AG10803 (cell line): Measurements from ENCODE around the gene ESYT3.
"Not testable (repeated sequence)": the region's sequence is repeated elsewhere in the genome, so short reads cannot be mapped to it uniquely, and the experiment has no call there.

Source experiments
- DNase-seq: peaks from one replicate; pipeline ENCODE4 v3.0.0; 2010; ENCODE audit warnings: low read depth
- H3K4me3 ChIP-seq: 2 replicates; pipeline ENCODE4 v1.5.1; 2011; ENCODE audit warnings: mild to moderate bottlenecking, low read length, control low read depth
- TF ChIP-seq, protein P1 (sequence below): conservative IDR thresholded peaks from 2 replicates; pipeline ENCODE4 v1.5.1; 2011; ENCODE audit warnings: mild to moderate bottlenecking, low read length, control low read depth, inconsistent platforms

ESYT3 gene

DNA sequence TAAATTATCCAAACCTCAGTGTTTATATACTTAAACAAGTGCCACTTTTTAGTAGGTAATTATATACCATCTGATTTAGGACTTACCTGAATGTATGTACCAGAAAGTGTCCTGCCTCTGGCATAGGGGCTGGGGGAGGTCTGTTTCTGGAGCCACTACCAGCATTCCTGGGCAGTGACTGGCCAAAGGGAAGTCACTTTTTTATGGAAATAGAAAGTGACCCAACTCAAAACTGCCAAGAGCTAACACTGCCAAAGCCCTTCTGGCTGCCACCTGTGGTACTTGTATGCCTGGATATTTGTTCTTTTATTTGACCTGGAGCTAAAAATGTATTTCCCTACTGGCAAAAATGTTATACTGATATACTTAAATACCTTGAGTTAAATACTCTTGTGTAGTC is 42.7 kb downstream of the ESYT3 start:
- TF ChIP-seq, protein P1, sequence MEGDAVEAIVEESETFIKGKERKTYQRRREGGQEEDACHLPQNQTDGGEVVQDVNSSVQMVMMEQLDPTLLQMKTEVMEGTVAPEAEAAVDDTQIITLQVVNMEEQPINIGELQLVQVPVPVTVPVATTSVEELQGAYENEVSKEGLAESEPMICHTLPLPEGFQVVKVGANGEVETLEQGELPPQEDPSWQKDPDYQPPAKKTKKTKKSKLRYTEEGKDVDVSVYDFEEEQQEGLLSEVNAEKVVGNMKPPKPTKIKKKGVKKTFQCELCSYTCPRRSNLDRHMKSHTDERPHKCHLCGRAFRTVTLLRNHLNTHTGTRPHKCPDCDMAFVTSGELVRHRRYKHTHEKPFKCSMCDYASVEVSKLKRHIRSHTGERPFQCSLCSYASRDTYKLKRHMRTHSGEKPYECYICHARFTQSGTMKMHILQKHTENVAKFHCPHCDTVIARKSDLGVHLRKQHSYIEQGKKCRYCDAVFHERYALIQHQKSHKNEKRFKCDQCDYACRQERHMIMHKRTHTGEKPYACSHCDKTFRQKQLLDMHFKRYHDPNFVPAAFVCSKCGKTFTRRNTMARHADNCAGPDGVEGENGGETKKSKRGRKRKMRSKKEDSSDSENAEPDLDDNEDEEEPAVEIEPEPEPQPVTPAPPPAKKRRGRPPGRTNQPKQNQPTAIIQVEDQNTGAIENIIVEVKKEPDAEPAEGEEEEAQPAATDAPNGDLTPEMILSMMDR = no peak
- no peak overlapping the region for H3K4me3 ChIP-seq
- DNase-seq = no peak

DNA sequence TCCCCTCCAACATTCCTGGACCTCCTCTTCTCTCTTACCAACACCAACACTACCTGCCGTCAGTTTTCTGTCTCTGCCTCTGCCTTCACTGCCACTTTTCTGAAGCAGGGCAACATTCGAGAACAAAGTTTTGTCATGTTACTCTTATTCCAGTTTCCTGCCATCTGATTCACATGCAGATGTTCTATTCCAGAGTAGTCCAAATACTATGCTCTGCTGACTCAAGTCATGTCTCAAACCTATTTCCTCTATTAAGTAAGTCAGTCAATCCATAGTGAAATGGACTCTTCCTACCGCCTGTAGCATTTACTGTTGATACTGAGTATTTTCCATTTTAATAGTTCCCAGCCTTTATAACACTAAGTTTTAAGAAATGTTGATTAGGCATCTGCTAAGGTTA is 43.4 kb downstream of the ESYT3 start:
- DNase-seq = no peak
- TF ChIP-seq, protein P1 = no peak
- no peak overlapping the region for H3K4me3 ChIP-seq

DNA sequence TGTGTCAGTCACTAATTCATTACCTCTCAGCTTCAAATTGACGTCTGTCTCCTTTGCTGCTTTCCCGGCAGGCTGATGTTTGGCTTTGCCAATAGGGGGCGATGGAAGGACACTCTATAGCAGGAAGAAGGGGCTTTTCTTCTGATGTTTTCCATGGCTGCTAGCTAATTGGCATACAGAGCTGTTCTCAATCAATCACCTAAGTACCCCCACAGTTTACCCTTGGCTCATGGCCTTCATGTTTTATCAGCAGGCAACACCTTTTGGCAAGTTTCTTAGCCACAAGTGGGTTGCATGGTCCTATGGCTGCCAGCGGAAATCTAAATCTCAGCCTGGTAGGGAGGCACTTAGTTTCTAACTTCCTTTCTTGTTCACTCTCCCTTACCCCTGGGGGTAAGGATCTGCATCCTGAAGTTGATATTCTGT is 45.0 kb downstream of the ESYT3 start:
- TF ChIP-seq, protein P1 = peak; percentile 86
- DNase-seq = peak; percentile 22
- H3K4me3 ChIP-seq = no peak overlapping the region

DNA sequence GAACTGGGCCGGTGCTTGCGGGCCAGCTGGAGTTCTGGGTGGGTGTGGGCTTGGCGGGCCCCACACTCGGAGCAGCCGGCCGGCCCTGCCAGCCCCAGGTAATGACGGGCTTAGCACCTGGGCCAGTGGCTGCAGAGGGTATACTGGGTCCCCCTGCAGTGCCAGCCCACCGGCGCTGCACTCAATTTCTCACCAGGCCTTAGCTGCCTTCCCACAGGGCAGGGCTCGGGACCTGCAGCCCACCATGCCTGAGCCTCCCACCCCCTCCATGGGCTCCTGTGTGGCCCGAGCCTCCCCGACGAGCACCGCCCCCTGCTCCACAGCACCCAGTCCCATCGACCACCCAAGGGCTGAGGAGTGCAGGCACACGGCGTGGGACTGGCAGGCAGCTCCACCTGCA is 50.3 kb downstream of the ESYT3 start:
- not testable (repeated sequence) for DNase-seq, H3K4me3 ChIP-seq

DNA sequence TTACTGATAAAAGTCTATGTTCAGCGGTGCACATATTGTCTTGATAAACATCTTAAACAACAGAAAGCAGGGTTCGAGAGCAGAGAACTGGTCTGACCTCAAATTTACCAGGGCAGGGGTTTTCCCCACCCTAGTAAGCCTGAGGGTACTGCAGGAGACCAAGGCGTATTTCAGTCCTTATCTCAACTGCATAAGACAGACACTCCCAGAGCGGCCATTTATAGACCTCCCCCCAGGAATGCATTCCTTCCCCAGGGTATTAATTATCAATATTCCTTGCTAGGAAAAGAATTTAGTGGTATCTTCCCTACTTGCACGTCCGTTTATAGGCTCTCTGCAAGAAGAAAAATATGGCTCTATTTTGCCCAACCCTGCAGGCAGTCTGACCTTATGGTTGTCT is 52.2 kb downstream of the ESYT3 start:
- not testable (repeated sequence) for H3K4me3 ChIP-seq, DNase-seq

DNA sequence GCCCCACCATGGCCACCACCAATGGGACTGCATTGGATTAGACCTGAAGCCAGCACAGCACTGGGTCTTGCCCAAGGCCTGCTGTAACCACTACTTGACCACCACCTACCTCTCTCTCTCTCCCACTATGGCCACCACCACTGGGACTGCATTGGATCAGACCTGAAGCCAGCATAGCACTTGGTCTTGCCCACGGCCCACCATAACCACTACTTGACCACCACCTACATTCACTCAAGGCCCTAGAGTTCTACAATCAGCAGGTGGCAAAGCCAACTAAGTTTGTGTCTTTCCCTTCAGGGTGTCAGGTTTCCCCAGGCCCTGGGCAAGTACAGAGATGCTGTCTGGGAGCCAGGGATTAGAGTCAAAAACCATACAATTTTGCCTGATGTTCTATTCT is 57.6 kb downstream of the ESYT3 start:
- TF ChIP-seq, protein P1 = no peak
- no peak overlapping the region for H3K4me3 ChIP-seq
- no peak for DNase-seq

DNA sequence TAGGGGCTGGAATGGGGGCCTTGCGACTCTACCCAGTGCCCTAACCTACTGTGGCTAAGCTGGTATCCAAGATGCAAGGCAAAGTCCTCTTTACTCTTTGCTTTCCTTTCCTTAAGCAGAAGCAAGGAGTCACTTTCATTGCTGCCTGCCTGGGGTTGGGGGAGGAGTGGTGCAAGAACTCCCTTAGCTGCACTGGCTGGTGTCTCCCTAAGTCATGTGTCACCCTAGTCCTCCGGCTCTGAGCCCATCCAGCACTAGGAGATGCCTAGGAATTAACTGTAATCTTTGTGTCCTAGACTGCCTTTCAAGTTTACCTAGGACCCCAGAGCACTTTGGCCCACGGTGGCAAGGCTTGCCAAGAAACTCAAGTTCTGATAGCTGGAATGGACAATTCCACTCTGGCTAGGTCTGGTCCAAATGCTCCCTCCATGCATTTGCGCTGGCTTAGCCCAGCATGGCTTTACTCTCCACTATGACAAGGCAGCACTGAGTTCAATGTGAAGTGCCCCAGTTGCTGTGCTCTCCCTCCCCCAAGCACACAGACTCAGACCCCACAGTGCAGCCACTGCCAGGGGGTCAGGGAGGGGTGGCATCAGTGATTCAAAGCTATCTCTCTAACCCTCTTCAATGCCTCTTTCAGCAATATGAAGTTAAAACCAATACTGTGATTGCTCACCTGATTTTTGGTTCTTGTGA is 58.7 kb downstream of the ESYT3 start:
- DNase-seq = no peak
- no peak overlapping the region for H3K4me3 ChIP-seq
- TF ChIP-seq, protein P1 = no peak

DNA sequence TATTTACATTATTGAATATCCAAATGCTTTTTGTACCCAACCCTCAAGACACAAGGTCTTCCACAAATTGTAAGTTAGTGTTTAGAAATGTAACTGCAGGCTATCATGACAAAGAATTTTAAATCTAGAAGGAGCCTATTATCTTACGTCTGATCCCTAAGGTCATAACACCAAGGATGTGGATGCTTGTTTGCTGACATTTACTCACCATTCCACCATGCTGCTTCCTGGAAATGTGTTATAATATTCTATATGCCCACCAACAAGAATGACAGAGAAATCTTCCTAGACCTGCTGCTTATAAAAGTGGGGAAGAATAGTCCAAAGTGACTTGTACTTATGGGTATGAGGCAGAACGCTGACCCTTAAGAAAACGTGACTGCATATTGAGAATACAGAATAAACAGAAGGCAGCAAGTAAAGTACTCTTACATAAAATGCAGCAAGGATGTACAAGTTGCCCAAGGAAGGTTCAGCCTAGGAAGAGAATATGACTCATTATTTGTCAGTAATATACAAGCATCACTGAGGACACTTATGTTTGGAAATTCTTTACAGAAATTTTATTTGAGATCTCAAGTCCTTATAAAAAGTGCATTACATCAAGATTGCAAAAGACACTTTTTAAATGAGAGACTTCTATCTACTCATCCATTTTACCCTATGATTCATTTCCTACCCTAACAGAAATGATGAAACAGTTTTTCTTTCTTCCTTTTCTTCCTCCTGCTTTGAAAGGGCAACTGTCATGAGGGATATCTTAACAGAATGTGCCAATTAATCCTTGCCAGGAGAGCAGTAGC is 59.6 kb downstream of the ESYT3 start:
- TF ChIP-seq, protein P1 = no peak
- DNase-seq = peak; percentile 86
- H3K4me3 ChIP-seq = no peak overlapping the region
